Spleen (tissue), 11 donors: ENCODE measurements around the gene WDR47. TPM values are rescaled to one million over a fixed set of nuclear protein-coding genes. Genes with fewer than 3 reads are reported as not detected.
A peak's percentile ranks its signal among the peaks of the same experiment; 100 is the strongest.

ENCODE experiments used
- DNase-seq: peaks from one replicate; pipeline ENCODE4 v3.0.0-alpha.2; 2020
- H3K27ac ChIP-seq, 8 donors: fragments of 200-600 bp; sonication (generic) in 7 of 8; 1 replicate in 4 of 8; 2 replicates in 4 of 8; pipeline versions ENCODE4 v1.5.0 to v1.8.0; 2016 to 2021; ENCODE audit warnings: inconsistent platforms in 4 of 8, mild to moderate bottlenecking in 4 of 8, moderate library complexity in 1 of 8
- H3K27me3 ChIP-seq, 7 donors: fragments of 200-600 bp; sonication (generic) in 6 of 7; replicated peaks in 1 of 7; 1 replicate in 4 of 7; 2 replicates in 3 of 7; pipeline versions ENCODE4 v1.5.0 to v1.8.0; 2016 to 2021; ENCODE audit warnings: inconsistent platforms in 3 of 7, mild to moderate bottlenecking in 1 of 7
- H3K36me3 ChIP-seq, 6 donors: fragments of 200-600 bp; sonication (generic) in 5 of 6; 1 replicate in 4 of 6; 2 replicates in 2 of 6; pipeline versions ENCODE4 v1.5.0 to v1.8.0; 2016 to 2021; ENCODE audit warnings: inconsistent platforms in 2 of 6
- H3K4me1 ChIP-seq, 6 donors: fragments of 200-600 bp; sonication (generic) in 5 of 6; 1 replicate in 3 of 6; 2 replicates in 3 of 6; pipeline versions ENCODE4 v1.5.0 to v1.8.0; 2016 to 2021; ENCODE audit warnings: inconsistent platforms in 3 of 6
- H3K4me3 ChIP-seq, 8 donors: fragments of 200-600 bp; sonication (generic) in 7 of 8; 1 replicate in 4 of 8; 2 replicates in 4 of 8; pipeline versions ENCODE4 v1.5.0 to v1.8.0; 2016 to 2021; ENCODE audit warnings: inconsistent platforms in 4 of 8, mild to moderate bottlenecking in 4 of 8, moderate library complexity in 2 of 8
- H3K9me3 ChIP-seq, 8 donors: fragments of 200-600 bp; sonication (generic) in 7 of 8; 1 replicate in 4 of 8; 2 replicates in 4 of 8; pipeline versions ENCODE4 v1.5.0 to v1.8.0; 2016 to 2021; ENCODE audit warnings: inconsistent platforms in 4 of 8
- POLR2A ChIP-seq, 3 donors: fragments of 450-650 bp; IDR thresholded peaks; one replicate each; pipeline ENCODE4 v1.5.1; 2017; ENCODE audit warnings: antibody characterized with exemption in 3 of 3, mild to moderate bottlenecking in 1 of 3
- POLR2AphosphoS5 ChIP-seq, 3 donors: sonication (generic); formaldehyde crosslinking; IDR thresholded peaks; one replicate each; pipeline ENCODE4 v1.5.1; 2017; ENCODE audit warnings: antibody characterized with exemption in 3 of 3
- WGBS, 5 donors: extraction: QIAGEN DNeasy Blood & Tissue Kit in 3 of 5; methylation state at CpG; one replicate each; pipeline versions ENCODE4 v1.1.5 to v1.1.7; 2013 to 2018; 5-methylcytosine and 5-hydroxymethylcytosine counted together
- intact Hi-C: fragments of 100-400 bp; cut with DNase I; formaldehyde crosslinking; loops from one replicate; pipeline ENCODE4 v1.15.0; 2023; ENCODE audit warnings: low total_unique reads
- polyA plus RNA-seq, 3 donors: library from polyadenylated mRNA; stranded (reverse); fragments of 200-250 nt; gene quantifications; one replicate each; pipeline ENCODE4 v1.2.1, GENCODE V29; 2013
- total RNA-seq, 7 donors: library from RNA; depleted of rRNA in 3 of 7; stranded (reverse); fragments of >200 nt in 3 of 7; fragmentation: NEBNext Ultra II Directional in 4 of 7; extraction: Animal tissue kit (Norgen Biotek cat#: 25700) in 4 of 7; gene quantifications; one replicate each; pipeline versions ENCODE4 v1.1.0 to v1.2.1, GENCODE V29; 2016 to 2021
- TF ChIP-seq, protein P1 (sequence below), 11 experiments: fragments of 200-600 bp in 7 of 11; fragments of 450-650 bp in 4 of 11; sonication (generic) in 4 of 11; IDR thresholded peaks in 8 of 11; conservative IDR thresholded peaks in 3 of 11; 1 replicate in 7 of 11; 2 replicates in 4 of 11; pipeline versions ENCODE4 v1.4.0 to v1.8.0; 2016 to 2021; ENCODE audit warnings: antibody characterized with exemption in 11 of 11, inconsistent platforms in 4 of 11, mild to moderate bottlenecking in 1 of 11
- donor health status: healthy with polysubstance abuse.
- donor health status: DM: no; HTN: no; CAD: no; lungs with moderate emphysema.
- donor health status: DM: no; HTN: no; CAD: no.
- donor health status: Bipolar disorder and iron deficiency.
- donor health status: healthy.
- donor health status: DM: no; HTN: no; CAD: no.
- donor health status: DM: yes; HTN: yes; CAD: no.

WDR47 gene
- total and polyA plus RNA-seq, 10 donors = 1.9 to 20.1 (median 13.1) TPM

DNA sequence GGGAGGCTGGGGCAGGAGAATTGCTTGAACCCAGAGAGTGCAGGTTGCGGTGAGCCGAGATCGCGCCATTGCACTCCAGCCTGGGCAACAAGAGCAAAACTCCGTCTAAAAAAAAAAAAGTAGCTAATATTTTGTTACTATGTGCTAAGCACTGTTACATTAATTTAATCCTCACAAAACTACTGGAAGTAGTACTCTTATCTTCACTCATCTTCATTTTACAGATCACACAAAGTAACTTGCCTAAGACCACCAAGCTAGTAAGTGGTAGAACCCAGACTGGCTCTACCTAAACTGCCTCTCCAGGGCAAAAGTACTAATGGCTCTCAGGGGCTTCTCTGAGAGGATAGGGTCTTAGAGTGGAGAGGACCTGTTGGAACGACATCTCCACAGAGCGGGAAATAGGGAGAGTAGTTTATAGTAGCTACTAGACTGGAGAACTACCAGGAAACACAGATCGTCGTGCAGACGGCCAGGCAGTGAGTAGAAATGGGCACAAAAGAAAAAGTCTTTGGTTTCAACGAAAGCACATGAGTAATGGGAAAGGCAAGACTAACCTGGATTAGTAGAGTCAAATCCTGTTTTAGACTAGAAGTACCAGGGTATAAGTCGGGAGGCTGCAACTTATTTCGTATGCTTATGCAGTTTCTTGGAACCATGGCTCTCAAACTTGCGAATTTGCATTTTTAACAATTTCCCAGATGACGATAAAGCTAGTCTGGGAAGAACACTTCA, 80.0 kb downstream of the WDR47 start:
- no peak for DNase-seq
- intact Hi-C loops = no loop called here
- WGBS, 5 donors = 84 to 91% (median 88%) methylated on average over 15 of the region's 15 CpGs
- Histone ChIP-seq H3K36me3 (peaks cover 0 to 25% (median 0%) of the 10 kb centered on the region in 6 donors), H3K27ac (peak overlapping the region in 4 of 8 donors; percentile 96 to 99 (median 98)), H3K4me3 (peak overlapping the region; percentile 59 to 86 (median 76)), H3K9me3 (no peaks in the 10 kb centered on the region), H3K27me3 (no peaks in the 10 kb centered on the region), H3K4me1 (peaks cover 12 to 66% (median 43%) of the 10 kb centered on the region in 6 donors)
- TF ChIP-seq POLR2AphosphoS5 (IDR thresholded peaks at IDR 0.05) (no peak), POLR2A (IDR thresholded peaks at IDR 0.05) (no peak)
- TF ChIP-seq, protein P1, sequence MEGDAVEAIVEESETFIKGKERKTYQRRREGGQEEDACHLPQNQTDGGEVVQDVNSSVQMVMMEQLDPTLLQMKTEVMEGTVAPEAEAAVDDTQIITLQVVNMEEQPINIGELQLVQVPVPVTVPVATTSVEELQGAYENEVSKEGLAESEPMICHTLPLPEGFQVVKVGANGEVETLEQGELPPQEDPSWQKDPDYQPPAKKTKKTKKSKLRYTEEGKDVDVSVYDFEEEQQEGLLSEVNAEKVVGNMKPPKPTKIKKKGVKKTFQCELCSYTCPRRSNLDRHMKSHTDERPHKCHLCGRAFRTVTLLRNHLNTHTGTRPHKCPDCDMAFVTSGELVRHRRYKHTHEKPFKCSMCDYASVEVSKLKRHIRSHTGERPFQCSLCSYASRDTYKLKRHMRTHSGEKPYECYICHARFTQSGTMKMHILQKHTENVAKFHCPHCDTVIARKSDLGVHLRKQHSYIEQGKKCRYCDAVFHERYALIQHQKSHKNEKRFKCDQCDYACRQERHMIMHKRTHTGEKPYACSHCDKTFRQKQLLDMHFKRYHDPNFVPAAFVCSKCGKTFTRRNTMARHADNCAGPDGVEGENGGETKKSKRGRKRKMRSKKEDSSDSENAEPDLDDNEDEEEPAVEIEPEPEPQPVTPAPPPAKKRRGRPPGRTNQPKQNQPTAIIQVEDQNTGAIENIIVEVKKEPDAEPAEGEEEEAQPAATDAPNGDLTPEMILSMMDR (IDR thresholded peaks at IDR 0.05 in 8 of 11, conservative IDR thresholded peaks at IDR 0.05 in 3 of 11) = no peak

- intact Hi-C loops = no loop called here
- H3K36me3 ChIP-seq = peaks cover 0 to 28% (median 0%) of the 10 kb centered on the region in 6 donors
- DNase-seq = no peak
- 68 to 88% (median 84%) methylated on average over 9 of the region's 9 CpGs for WGBS, 5 donors
- H3K9me3 ChIP-seq = no peaks in the 10 kb centered on the region
- no peaks in the 10 kb centered on the region for H3K27me3 ChIP-seq
- TF ChIP-seq POLR2AphosphoS5 (IDR thresholded peaks at IDR 0.05) (no peak), POLR2A (IDR thresholded peaks at IDR 0.05) (no peak)
- TF ChIP-seq, protein P1 (IDR thresholded peaks at IDR 0.05 in 8 of 11, conservative IDR thresholded peaks at IDR 0.05 in 3 of 11) = no peak
- peak overlapping the region in 1 of 8 donors; percentile 82 for H3K4me3 ChIP-seq
- H3K4me1 ChIP-seq = peaks cover 12 to 73% (median 44%) of the 10 kb centered on the region in 6 donors
- no peak overlapping the region for H3K27ac ChIP-seq
Observed at GRCh38 chr1:108961198-108961597, 80.7 kb downstream of the WDR47 start.

DNA sequence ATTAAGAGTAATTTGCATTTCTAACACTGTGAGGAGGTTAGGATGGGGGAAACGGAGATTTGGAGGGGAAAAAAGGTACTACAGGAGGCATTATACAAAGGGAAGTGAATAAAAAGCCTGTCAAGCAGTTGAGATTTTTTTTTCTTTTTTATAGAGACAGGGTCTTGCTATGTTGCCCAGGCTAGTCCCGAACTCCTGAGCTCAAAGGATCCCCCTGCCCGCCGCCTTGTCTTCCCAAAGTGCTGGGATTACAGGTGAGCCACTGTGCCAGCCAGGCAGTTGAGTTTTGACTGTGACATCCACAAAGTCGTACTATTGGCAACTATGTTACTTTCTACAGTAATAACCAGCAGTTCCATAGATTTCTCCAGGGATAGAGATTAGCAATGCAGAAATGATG, 81.2 kb downstream of the WDR47 start:
- no peak for DNase-seq
- Histone ChIP-seq H3K27ac (no peak overlapping the region), H3K27me3 (no peaks in the 10 kb centered on the region), H3K9me3 (no peaks in the 10 kb centered on the region), H3K36me3 (peaks cover 0 to 33% (median 0%) of the 10 kb centered on the region in 6 donors), H3K4me3 (no peak overlapping the region), H3K4me1 (peaks cover 12 to 76% (median 44%) of the 10 kb centered on the region in 6 donors)
- TF ChIP-seq, protein P1 (IDR thresholded peaks at IDR 0.05 in 8 of 11, conservative IDR thresholded peaks at IDR 0.05 in 3 of 11) = no peak
- TF ChIP-seq POLR2AphosphoS5 (IDR thresholded peaks at IDR 0.05) (no peak), POLR2A (IDR thresholded peaks at IDR 0.05) (no peak)
- 91 to 94% (median 92%) methylated on average over 5 of the region's 5 CpGs for WGBS, 5 donors
- intact Hi-C loops = no loop called here

DNA sequence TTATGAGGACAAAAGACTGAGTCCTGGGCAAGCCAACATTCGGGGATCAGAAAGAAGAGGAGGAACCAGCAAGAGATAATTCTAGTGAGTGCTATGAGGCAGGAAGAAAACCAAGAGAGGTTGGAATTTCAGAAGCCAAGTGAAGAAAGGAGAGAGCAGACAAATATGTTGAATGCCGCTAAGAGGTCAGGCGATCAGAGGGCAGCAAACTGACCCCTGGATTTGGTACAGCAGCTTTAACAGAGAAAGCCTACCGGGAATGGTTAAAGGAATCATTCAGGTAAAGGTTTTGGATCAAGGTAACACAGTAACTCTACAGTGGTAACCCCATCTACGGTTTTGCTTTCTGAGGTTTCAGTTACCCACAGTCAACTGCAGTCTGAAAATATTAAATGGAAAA, 84.0 kb downstream of the WDR47 start:
- 91 to 96% (median 93%) methylated on average over 5 of the region's 5 CpGs for WGBS, 5 donors
- H3K9me3 ChIP-seq = no peaks in the 10 kb centered on the region
- DNase-seq = no peak
- no peak overlapping the region for H3K27ac ChIP-seq
- TF ChIP-seq, protein P1 (IDR thresholded peaks at IDR 0.05 in 8 of 11, conservative IDR thresholded peaks at IDR 0.05 in 3 of 11) = no peak
- TF ChIP-seq POLR2A (IDR thresholded peaks at IDR 0.05) = no peak
- TF ChIP-seq POLR2AphosphoS5 (IDR thresholded peaks at IDR 0.05) = no peak
- no peaks in the 10 kb centered on the region for H3K27me3 ChIP-seq
- H3K36me3 ChIP-seq = peaks cover 0 to 60% (median 0%) of the 10 kb centered on the region in 6 donors
- peaks cover 12 to 65% (median 36%) of the 10 kb centered on the region in 6 donors for H3K4me1 ChIP-seq
- intact Hi-C loops = no loop called here
- H3K4me3 ChIP-seq = no peak overlapping the region
